HepG2 (cell line): ENCODE results near the gene FRK. TPM values are rescaled to one million over a fixed set of nuclear protein-coding genes. Genes with fewer than 3 reads are reported as not detected.

Experiments
- ATAD3A ChIP-seq: sonication (generic); formaldehyde crosslinking; IDR thresholded peaks from 2 replicates; pipeline ENCODE4 v1.4.0; 2020; ENCODE audit warnings: missing genetic modification reagents
- ATF3 ChIP-seq: sonication (generic); formaldehyde crosslinking; IDR thresholded peaks from 2 replicates; pipeline ENCODE4 v1.4.0; 2020; ENCODE audit warnings: missing genetic modification reagents
- CEBPB ChIP-seq: IDR thresholded peaks from 2 replicates; pipeline ENCODE4 v1.6.1; 2011; ENCODE audit warnings: low read depth, low read length, improper control_type of control experiment, borderline replicate concordance
- FOXO4 ChIP-seq: sonication (generic); formaldehyde crosslinking; conservative IDR thresholded peaks from 2 replicates; pipeline ENCODE4 v1.8.1; 2023; ENCODE audit warnings: missing genetic modification reagents
- GATAD2A ChIP-seq: IDR thresholded peaks from 2 replicates; pipeline ENCODE4 v1.6.1; 2016
- GRHL1 ChIP-seq: sonication (generic); formaldehyde crosslinking; conservative IDR thresholded peaks from 2 replicates; pipeline ENCODE4 v1.8.0; 2022; ENCODE audit warnings: missing genetic modification reagents
- MAFK ChIP-seq, 2 experiments: IDR thresholded peaks in 1 of 2; conservative IDR thresholded peaks in 1 of 2; 2 replicates each; pipeline ENCODE4 v1.6.1; 2011; ENCODE audit warnings: improper control_type of control experiment in 2 of 2, low read length in 2 of 2
- MTF1 ChIP-seq: sonication (generic); formaldehyde crosslinking; IDR thresholded peaks from 2 replicates; pipeline ENCODE4 v1.5.0; 2020; ENCODE audit warnings: missing genetic modification reagents
- PHF21A ChIP-seq: sonication (generic); formaldehyde crosslinking; IDR thresholded peaks from 2 replicates; pipeline ENCODE4 v1.5.0; 2020; ENCODE audit warnings: mild to moderate bottlenecking, missing genetic modification reagents
- PPARG ChIP-seq: conservative IDR thresholded peaks from 2 replicates; pipeline ENCODE4 v1.6.1; 2016; ENCODE audit warnings: missing biosample characterization, missing genetic modification reagents
- SALL2 ChIP-seq: sonication (generic); formaldehyde crosslinking; IDR thresholded peaks from 2 replicates; pipeline ENCODE4 v1.8.1; 2023; ENCODE audit warnings: mild to moderate bottlenecking, missing genetic modification reagents, inconsistent platforms
- SIN3B ChIP-seq: fragments of 150-350 bp; IDR thresholded peaks from 2 replicates; pipeline ENCODE4 v1.6.1; 2014; ENCODE audit warnings: low read length
- SOX5 ChIP-seq: IDR thresholded peaks from 2 replicates; pipeline ENCODE4 v1.6.1; 2016; ENCODE audit warnings: borderline replicate concordance
- ZFP36L1 ChIP-seq: sonication (generic); formaldehyde crosslinking; IDR thresholded peaks from 2 replicates; pipeline ENCODE4 v1.8.0; 2022; ENCODE audit warnings: mild to moderate bottlenecking, missing genetic modification reagents, moderate library complexity
- ZNF121 ChIP-seq: sonication (generic); formaldehyde crosslinking; IDR thresholded peaks from 2 replicates; pipeline ENCODE4 v1.5.0; 2020; ENCODE audit warnings: mild to moderate bottlenecking, missing genetic modification reagents
- ZNF263 ChIP-seq: sonication (generic); formaldehyde crosslinking; IDR thresholded peaks from 2 replicates; pipeline ENCODE4 v1.4.0; 2020; ENCODE audit warnings: missing genetic modification reagents
- ZNF280D ChIP-seq: sonication (generic); formaldehyde crosslinking; IDR thresholded peaks from 2 replicates; pipeline ENCODE4 v1.5.1; 2020; ENCODE audit warnings: mild to moderate bottlenecking, missing genetic modification reagents
- ZNF292 ChIP-seq: sonication (generic); formaldehyde crosslinking; IDR thresholded peaks from 2 replicates; pipeline ENCODE4 v1.8.1; 2022; ENCODE audit warnings: mild to moderate bottlenecking, low read depth, missing genetic modification reagents, borderline replicate concordance
- ZNF333 ChIP-seq: sonication (generic); formaldehyde crosslinking; IDR thresholded peaks from 2 replicates; pipeline ENCODE4 v1.4.0; 2020; ENCODE audit warnings: mild to moderate bottlenecking, missing genetic modification reagents, borderline replicate concordance
- ZNF382 ChIP-seq: sonication (generic); formaldehyde crosslinking; IDR thresholded peaks from 2 replicates; pipeline ENCODE4 v1.5.0; 2020; ENCODE audit warnings: missing genetic modification reagents, mild to moderate bottlenecking, borderline replicate concordance
- ZNF414 ChIP-seq: sonication (generic); formaldehyde crosslinking; IDR thresholded peaks from 2 replicates; pipeline ENCODE4 v1.5.0; 2020; ENCODE audit warnings: missing genetic modification reagents
- ZNF644 ChIP-seq: IDR thresholded peaks from 2 replicates; pipeline ENCODE4 v1.6.1; 2016; ENCODE audit warnings: low read depth
- ZNF670 ChIP-seq: sonication (generic); formaldehyde crosslinking; IDR thresholded peaks from 2 replicates; pipeline ENCODE4 v1.8.0; 2022; ENCODE audit warnings: mild to moderate bottlenecking, missing genetic modification reagents, borderline replicate concordance
- ZNF749 ChIP-seq: sonication (generic); formaldehyde crosslinking; IDR thresholded peaks from 2 replicates; pipeline ENCODE4 v1.8.0; 2022; ENCODE audit warnings: mild to moderate bottlenecking, missing genetic modification reagents, moderate library complexity, borderline replicate concordance
- ZNF816 ChIP-seq: sonication (generic); formaldehyde crosslinking; IDR thresholded peaks from 2 replicates; pipeline ENCODE4 v1.8.0; 2022; ENCODE audit warnings: missing genetic modification reagents, mild to moderate bottlenecking, borderline replicate concordance
- polyA plus RNA-seq, 8 experiments: library from polyadenylated mRNA; depleted of rRNA in 3 of 8; stranded (reverse) in 7 of 8; unstranded in 1 of 8; fragments of >200 nt; fragmentation: Illumina TruSeq in 4 of 8; extraction: Trizol in 4 of 8; gene quantifications; 2 replicates each; pipeline versions ENCODE4 v1.2.1 to v1.2.3, GENCODE V29; 2011 to 2016; ENCODE audit warnings: low read depth in 4 of 8, missing spikeins in 1 of 8, mixed read lengths in 1 of 8; ENCODE audit not compliant: insufficient read depth in 1 of 8
- total RNA-seq, 5 experiments: library from RNA; depleted of rRNA; stranded (reverse); fragments of >200 nt; fragmentation: Illumina TruSeq; extraction: Trizol; gene quantifications; 2 replicates each; pipeline ENCODE4 v1.2.3, GENCODE V29; 2016; ENCODE audit warnings: low read depth in 1 of 5

FRK gene
- total and polyA plus RNA-seq, 2 of the 13 experiments (the other 11 are each of a cell fraction or from before 2014, with no cell fraction given) = 1.3 to 2.9 TPM

DNA sequence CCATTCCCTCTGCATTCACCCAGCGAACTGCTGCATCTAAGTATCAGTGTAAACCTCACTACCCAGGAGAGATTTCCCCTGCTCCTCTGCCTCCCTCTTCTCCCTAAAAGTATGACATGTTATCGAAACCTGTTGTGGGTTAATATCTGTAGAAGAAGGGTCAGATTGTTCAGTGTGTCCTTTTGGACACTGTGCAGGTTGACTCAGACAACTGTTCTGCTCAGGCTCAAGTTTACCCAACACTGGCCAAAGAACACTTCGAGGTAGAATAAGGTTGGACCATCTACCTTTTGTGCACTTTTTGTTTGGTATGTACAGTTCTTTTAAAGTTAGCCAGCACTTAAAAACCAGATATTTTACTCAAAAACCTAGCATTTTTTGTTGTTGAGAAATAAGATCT, 44.6 kb upstream of the FRK start (continued):
- TF ChIP-seq ZNF414 (no peak), ZNF749 (no peak), ZNF121 (no peak), ATAD3A (CRISPR knock-in tag) (no peak), FOXO4 (CRISPR knock-in tag) (no peak), ZNF382 (CRISPR knock-in tag) (no peak), ZNF292 (peak; percentile 63; the same call in 1 of the 2 replicates), ZNF263 (CRISPR knock-in tag) (no peak), SALL2 (CRISPR knock-in tag) (no peak), CEBPB (peak; percentile 8; the same call in 1 of the 2 replicates), PPARG (peak; percentile 54; the same call in 1 of the 2 replicates), ZNF644 (CRISPR knock-in tag) (peak; percentile 70; the same call in 1 of the 2 replicates), SOX5 (CRISPR knock-in tag) (peak; percentile 48), SIN3B (no peak), MAFK (conservative IDR thresholded peaks at IDR 0.05 in 1 of 2, IDR thresholded peaks at IDR 0.05 in 1 of 2; ENCODE audit: low read length in 2 of 2) (no peak), ZNF670 (no peak), PHF21A (CRISPR knock-in tag) (peak; percentile 45; the same call in 1 of the 2 replicates), ZFP36L1 (no peak), ZNF333 (CRISPR knock-in tag) (no peak), ZNF280D (CRISPR knock-in tag) (no peak), ATF3 (CRISPR knock-in tag) (no peak), GRHL1 (CRISPR knock-in tag) (no peak), ZNF816 (CRISPR knock-in tag) (no peak), GATAD2A (CRISPR knock-in tag) (0 out of 2 replicates have a peak, but pooled peaks have one; percentile 47), MTF1 (CRISPR knock-in tag) (no peak)
